GM12878 (cell line): Measurements from ENCODE around the gene OTUB2.

Experiments
- CTCF ChIP-seq, 3 experiments: IDR thresholded peaks in 2 of 3; conservative IDR thresholded peaks in 1 of 3; 2 replicates each; pipeline ENCODE4 v1.5.1; 2011; ENCODE audit warnings: low read depth in 3 of 3, low read length in 3 of 3, mild to moderate bottlenecking in 3 of 3, control low read depth in 2 of 3, moderate library complexity in 2 of 3, inconsistent platforms in 1 of 3, mixed read lengths in 1 of 3; ENCODE audit not compliant: control insufficient read depth in 2 of 3, insufficient read depth in 1 of 3; ENCODE audit errors: extremely low read depth in 1 of 3
- E2F8 ChIP-seq: fragments of 450-650 bp; IDR thresholded peaks from 2 replicates; pipeline ENCODE4 v1.6.1; 2018; ENCODE audit warnings: mild to moderate bottlenecking, low read depth, moderate library complexity; ENCODE audit not compliant: partially characterized antibody
- PAX8 ChIP-seq: fragments of 450-650 bp; IDR thresholded peaks from 2 replicates; pipeline ENCODE4 v1.6.1; 2017; ENCODE audit warnings: mild to moderate bottlenecking, moderate library complexity
- POLR2A ChIP-seq: IDR thresholded peaks from 2 replicates; pipeline ENCODE4 v1.6.1; 2011; ENCODE audit warnings: low read depth, mild to moderate bottlenecking, low read length
- SMC3 ChIP-seq: IDR thresholded peaks from 2 replicates; pipeline ENCODE4 v1.6.1; 2011; ENCODE audit warnings: low read length, improper control_type of control experiment, borderline replicate concordance
- SUZ12 ChIP-seq: fragments of 200-600 bp; sonication (generic); IDR thresholded peaks from one replicate; pipeline ENCODE4 v1.6.1; 2018; ENCODE audit warnings: antibody characterized with exemption, mild to moderate bottlenecking; ENCODE audit not compliant: unreplicated experiment

- TF ChIP-seq SMC3 (no peak), POLR2A (no peak), CTCF (IDR thresholded peaks at IDR 0.05 in 2 of 3, conservative IDR thresholded peaks at IDR 0.05 in 1 of 3; ENCODE audit: control insufficient read depth in 2 of 3, extremely low read depth in 1 of 3, insufficient read depth in 1 of 3, low read depth in 3 of 3, low read length in 3 of 3) (no peak), E2F8 (no peak), SUZ12 (no peak), PAX8 (no peak)
These were observed 11.8 kb upstream of the OTUB2 start for GRCh38 chr14:94014382-94014781.
